MM.1S (cell line): ENCODE results near the gene CAV1.

Experiments used
- DNase-seq: peaks from one replicate; pipeline ENCODE4 v3.0.0-alpha.2; 2015
- H2AFZ ChIP-seq: fragments of 300-600 bp; sonication (generic); 2 replicates; pipeline ENCODE4 v1.6.0; 2016; ENCODE audit warnings: antibody characterized with exemption, low read length
- H3F3A ChIP-seq: fragments of 300-600 bp; sonication (generic); 2 replicates; pipeline ENCODE4 v1.6.1; 2016; ENCODE audit warnings: mild to moderate bottlenecking, antibody characterized with exemption, low read length, moderate library complexity, mixed read lengths; ENCODE audit not compliant: insufficient read depth
- H3K27ac ChIP-seq: fragments of 300-600 bp; sonication (generic); 2 replicates; pipeline ENCODE4 v1.5.1; 2016; ENCODE audit warnings: mild to moderate bottlenecking, low read length
- H3K27me3 ChIP-seq: fragments of 300-600 bp; sonication (generic); replicated peaks from 2 replicates; pipeline ENCODE4 v1.6.0; 2016; ENCODE audit warnings: low read length; ENCODE audit not compliant: insufficient read depth
- H3K36me3 ChIP-seq: fragments of 300-600 bp; sonication (generic); replicated peaks from 2 replicates; pipeline ENCODE4 v1.6.1; 2016; ENCODE audit warnings: mild to moderate bottlenecking, low read length, mixed read lengths; ENCODE audit not compliant: insufficient read depth
- H3K4me1 ChIP-seq: fragments of 300-600 bp; sonication (generic); 2 replicates; pipeline ENCODE4 v1.6.1; 2016; ENCODE audit warnings: low read length, mixed read lengths
- H3K4me2 ChIP-seq: fragments of 300-600 bp; sonication (generic); 2 replicates; pipeline ENCODE4 v1.6.0; 2016; ENCODE audit warnings: low read depth, low read length
- H3K4me3 ChIP-seq: fragments of 300-600 bp; sonication (generic); 2 replicates; pipeline ENCODE4 v1.5.1; 2016; ENCODE audit warnings: low read length, mixed read lengths
- H3K79me2 ChIP-seq: fragments of 300-600 bp; sonication (generic); 2 replicates; pipeline ENCODE4 v1.6.1; 2016; ENCODE audit warnings: mixed run types, low read length, mixed read lengths
- H3K9ac ChIP-seq: fragments of 300-600 bp; sonication (generic); 2 replicates; pipeline ENCODE4 v1.6.1; 2016; ENCODE audit warnings: low read length, mixed read lengths
- H3K9me2 ChIP-seq: fragments of 300-600 bp; sonication (generic); replicated peaks from 2 replicates; pipeline ENCODE4 v1.6.1; 2016; ENCODE audit warnings: mild to moderate bottlenecking, low read length, mixed read lengths; ENCODE audit not compliant: insufficient read depth
- H3K9me3 ChIP-seq: fragments of 300-600 bp; sonication (generic); replicated peaks from 2 replicates; pipeline ENCODE4 v1.6.1; 2016; ENCODE audit warnings: mild to moderate bottlenecking, low read length, mixed read lengths; ENCODE audit not compliant: insufficient read depth
- H4K20me1 ChIP-seq: fragments of 300-600 bp; sonication (generic); 2 replicates; pipeline ENCODE4 v1.6.1; 2016; ENCODE audit warnings: mild to moderate bottlenecking, low read length, moderate library complexity, mixed read lengths; ENCODE audit not compliant: insufficient read depth
- EZH2 ChIP-seq: fragments of 300-600 bp; sonication (generic); optimal IDR thresholded peaks from 2 replicates; pipeline ENCODE3; 2017; ENCODE audit warnings: low read depth, mild to moderate bottlenecking, antibody characterized with exemption, low read length, mixed read lengths
- EZH2phosphoT487 ChIP-seq: fragments of 300-600 bp; sonication (generic); IDR thresholded peaks from 2 replicates; pipeline ENCODE4 v1.6.1; 2018; ENCODE audit warnings: antibody characterized with exemption, low read length
- TF ChIP-seq, protein P1 (sequence below): fragments of 300-600 bp; sonication (generic); IDR thresholded peaks from 2 replicates; pipeline ENCODE4 v1.5.1; 2016; ENCODE audit warnings: antibody characterized with exemption, low read length, mixed read lengths

Gene CAV1

GRCh38 chr7:116544487-116544886 is 19.7 kb downstream of the CAV1 start:
- Histone ChIP-seq H3K36me3 (no peaks in the 10 kb centered on the region), H3K9ac (no peak overlapping the region), H3F3A (no peaks in the 10 kb centered on the region), H3K9me2 (no peaks in the 10 kb centered on the region), H4K20me1 (no peaks in the 10 kb centered on the region), H3K4me2 (no peak overlapping the region), H3K4me3 (no peak overlapping the region), H3K27me3 (no peaks in the 10 kb centered on the region), H3K79me2 (no peaks in the 10 kb centered on the region), H3K4me1 (peaks cover 14% of the 10 kb centered on the region; the same call in 1 of the 2 replicates), H2AFZ (no peak overlapping the region), H3K9me3 (no peaks in the 10 kb centered on the region), H3K27ac (no peak overlapping the region)
- no peak for DNase-seq
- TF ChIP-seq, protein P1, sequence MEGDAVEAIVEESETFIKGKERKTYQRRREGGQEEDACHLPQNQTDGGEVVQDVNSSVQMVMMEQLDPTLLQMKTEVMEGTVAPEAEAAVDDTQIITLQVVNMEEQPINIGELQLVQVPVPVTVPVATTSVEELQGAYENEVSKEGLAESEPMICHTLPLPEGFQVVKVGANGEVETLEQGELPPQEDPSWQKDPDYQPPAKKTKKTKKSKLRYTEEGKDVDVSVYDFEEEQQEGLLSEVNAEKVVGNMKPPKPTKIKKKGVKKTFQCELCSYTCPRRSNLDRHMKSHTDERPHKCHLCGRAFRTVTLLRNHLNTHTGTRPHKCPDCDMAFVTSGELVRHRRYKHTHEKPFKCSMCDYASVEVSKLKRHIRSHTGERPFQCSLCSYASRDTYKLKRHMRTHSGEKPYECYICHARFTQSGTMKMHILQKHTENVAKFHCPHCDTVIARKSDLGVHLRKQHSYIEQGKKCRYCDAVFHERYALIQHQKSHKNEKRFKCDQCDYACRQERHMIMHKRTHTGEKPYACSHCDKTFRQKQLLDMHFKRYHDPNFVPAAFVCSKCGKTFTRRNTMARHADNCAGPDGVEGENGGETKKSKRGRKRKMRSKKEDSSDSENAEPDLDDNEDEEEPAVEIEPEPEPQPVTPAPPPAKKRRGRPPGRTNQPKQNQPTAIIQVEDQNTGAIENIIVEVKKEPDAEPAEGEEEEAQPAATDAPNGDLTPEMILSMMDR = no peak
- TF ChIP-seq EZH2 (no peak), EZH2phosphoT487 (no peak)

DNA sequence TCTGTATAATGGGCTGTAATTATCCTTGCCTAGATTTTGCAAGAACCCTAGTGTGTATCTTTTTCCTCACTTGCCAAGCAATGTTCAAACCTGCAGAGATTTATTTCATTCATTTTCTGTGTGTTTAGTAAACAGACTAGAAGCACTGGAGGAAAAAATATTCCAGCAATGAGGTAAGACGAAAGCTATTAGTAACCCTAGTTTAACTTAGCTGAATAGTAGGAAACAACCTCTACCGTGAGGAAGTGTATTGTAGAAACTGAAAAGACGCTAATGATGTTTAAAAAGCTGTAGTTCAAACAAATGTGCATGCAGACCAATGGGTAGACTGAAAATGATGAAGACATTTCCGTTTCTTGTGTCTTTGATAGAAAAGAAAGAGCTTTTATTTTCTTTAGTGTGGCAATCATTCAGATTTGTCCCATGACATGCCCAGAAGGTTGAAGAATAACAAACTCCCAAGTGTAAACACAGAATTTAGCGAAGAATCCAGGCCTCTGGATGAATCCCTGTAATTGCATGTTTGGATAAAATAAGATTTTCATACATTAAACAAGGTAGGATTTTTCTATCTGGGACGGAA is 20.7 kb downstream of the CAV1 start:
- DNase-seq = no peak
- Histone ChIP-seq H3K4me3 (no peak overlapping the region), H3K4me2 (no peak overlapping the region), H3K9me3 (no peaks in the 10 kb centered on the region), H2AFZ (no peak overlapping the region), H3K79me2 (no peaks in the 10 kb centered on the region), H3K27ac (no peak overlapping the region), H3K27me3 (no peaks in the 10 kb centered on the region), H3K4me1 (peaks cover 14% of the 10 kb centered on the region; the same call in 1 of the 2 replicates), H3K9ac (no peak overlapping the region), H3K36me3 (no peaks in the 10 kb centered on the region), H3K9me2 (no peaks in the 10 kb centered on the region), H4K20me1 (no peaks in the 10 kb centered on the region), H3F3A (no peaks in the 10 kb centered on the region)
- TF ChIP-seq EZH2 (no peak), EZH2phosphoT487 (no peak)
- TF ChIP-seq, protein P1 = no peak

- H3K27me3 ChIP-seq = no peaks in the 10 kb centered on the region
These were observed 21.2 kb downstream of the CAV1 start for GRCh38 chr7:116546054-116546453.

More at GRCh38 chr7:116546054-116546453, 21.2 kb downstream of the CAV1 start:
- Histone ChIP-seq H3K4me3 (no peak overlapping the region), H3K9ac (no peak overlapping the region), H3K27ac (no peak overlapping the region), H2AFZ (no peak overlapping the region), H3F3A (no peaks in the 10 kb centered on the region), H3K4me1 (peaks cover 14% of the 10 kb centered on the region; the same call in 1 of the 2 replicates), H3K9me2 (no peaks in the 10 kb centered on the region), H4K20me1 (no peaks in the 10 kb centered on the region), H3K4me2 (no peak overlapping the region), H3K36me3 (no peaks in the 10 kb centered on the region), H3K9me3 (no peaks in the 10 kb centered on the region), H3K79me2 (no peaks in the 10 kb centered on the region)
- DNase-seq = no peak
- TF ChIP-seq EZH2 (no peak), EZH2phosphoT487 (no peak)
- TF ChIP-seq, protein P1 = no peak
